PC-3 (cell line): ENCODE data around the gene AGFG2. TPM values are rescaled to one million over a fixed set of nuclear protein-coding genes. Genes with fewer than 3 reads are reported as not detected.

Experiments used
- ATAC-seq: fragments of 200-7000 bp; cut with Tn5 transposase; 2 replicates; pipeline ENCODE4 v1.9.1; 2020; ENCODE audit warnings: mild to moderate bottlenecking, moderate library complexity
- BruUV-seq: library from RNA; stranded (reverse); fragments of 400-500 nt; replicated peaks from 2 replicates; lab custom pipeline; 2021; lab: Mats Ljungman, UMichigan
- CTCF ChIA-PET: fragments of 300-600 bp; sonication (Branson Sonifier 250); formaldehyde crosslinking; loops from one replicate; lab custom pipeline; 2022; ENCODE audit warnings: antibody characterized with exemption; lab: Charles Lee
- POLR2A ChIA-PET: fragments of 300-600 bp; sonication (Branson Sonifier 250); formaldehyde crosslinking; loops from one replicate; lab custom pipeline; 2022; ENCODE audit warnings: antibody characterized with exemption; ENCODE audit not compliant: unreplicated experiment; lab: Charles Lee
- DNase-seq: peaks from one replicate; pipeline ENCODE4 v3.0.0-alpha.2; 2015
- H2AFZ ChIP-seq: fragments of 300-600 bp; sonication (generic); 2 replicates; pipeline ENCODE4 v1.6.0; 2016; ENCODE audit warnings: antibody characterized with exemption, low read length
- H3F3A ChIP-seq: fragments of 300-600 bp; sonication (generic); one replicate; pipeline ENCODE4 v1.6.0; 2017; ENCODE audit warnings: antibody characterized with exemption, low read length, control low read depth, mild to moderate bottlenecking; ENCODE audit not compliant: unreplicated experiment
- H3K27ac ChIP-seq: fragments of 300-600 bp; sonication (generic); 2 replicates; pipeline ENCODE4 v1.5.1; 2016; ENCODE audit warnings: mild to moderate bottlenecking, low read length
- H3K27me3 ChIP-seq: fragments of 300-600 bp; sonication (generic); 2 replicates; pipeline ENCODE4 v1.6.1; 2016; ENCODE audit warnings: low read length, mixed read lengths
- H3K36me3 ChIP-seq: fragments of 300-600 bp; sonication (generic); 2 replicates; pipeline ENCODE4 v1.6.1; 2016; ENCODE audit warnings: low read depth, mixed run types, low read length, mixed read lengths
- H3K4me1 ChIP-seq: fragments of 300-600 bp; sonication (generic); 2 replicates; pipeline ENCODE4 v1.5.1; 2016; ENCODE audit warnings: low read length; ENCODE audit not compliant: insufficient read depth
- H3K4me2 ChIP-seq: fragments of 300-600 bp; sonication (generic); 2 replicates; pipeline ENCODE4 v1.6.0; 2016; ENCODE audit warnings: low read length
- H3K4me3 ChIP-seq: fragments of 300-600 bp; sonication (generic); 2 replicates; pipeline ENCODE4 v1.5.1; 2016; ENCODE audit warnings: mild to moderate bottlenecking, low read length, mixed read lengths
- H3K79me2 ChIP-seq: fragments of 300-600 bp; sonication (generic); 2 replicates; pipeline ENCODE4 v1.6.1; 2017; ENCODE audit warnings: low read length, mixed read lengths
- H3K9ac ChIP-seq: fragments of 300-600 bp; sonication (generic); 2 replicates; pipeline ENCODE4 v1.6.0; 2016; ENCODE audit warnings: mild to moderate bottlenecking, low read length
- H3K9me2 ChIP-seq: fragments of 300-600 bp; sonication (generic); replicated peaks from 2 replicates; pipeline ENCODE4 v1.6.1; 2016; ENCODE audit warnings: mixed run types, low read length, mixed read lengths
- H3K9me3 ChIP-seq: fragments of 300-600 bp; sonication (generic); 2 replicates; pipeline ENCODE4 v1.6.1; 2016; ENCODE audit warnings: low read length, mixed read lengths
- H4K20me1 ChIP-seq: fragments of 300-600 bp; sonication (generic); 2 replicates; pipeline ENCODE4 v1.6.1; 2016; ENCODE audit warnings: low read length, mixed read lengths
- EZH2 ChIP-seq: fragments of 300-600 bp; sonication (generic); IDR thresholded peaks from one replicate; pipeline ENCODE4 v1.6.1; 2017; ENCODE audit warnings: antibody characterized with exemption, mild to moderate bottlenecking, low read length; ENCODE audit not compliant: unreplicated experiment
- EZH2phosphoT487 ChIP-seq: fragments of 300-600 bp; sonication (generic); IDR thresholded peaks from 2 replicates; pipeline ENCODE4 v1.6.1; 2018; ENCODE audit warnings: mild to moderate bottlenecking, antibody characterized with exemption, low read length, borderline replicate concordance
- intact Hi-C: fragments of 100-400 bp; cut with micrococcal nuclease; formaldehyde crosslinking; loops from 2 replicates; pipeline ENCODE4 v1.9.0; 2023
- total RNA-seq: library from RNA; depleted of rRNA; stranded (reverse); fragments of >200 nt; gene quantifications from 2 replicates; pipeline ENCODE4 v1.2.3, GENCODE V29; 2014
- TF ChIP-seq, protein P1 (sequence below): fragments of 300-600 bp; sonication (generic); conservative IDR thresholded peaks from 2 replicates; pipeline ENCODE4 v1.5.1; 2017; ENCODE audit warnings: antibody characterized with exemption, low read depth, mild to moderate bottlenecking, low read length

Gene AGFG2
- total RNA-seq, 1 experiment from 2014 or later, result 16.9 TPM

GRCh38 chr7:100544386-100544785, 5.4 kb downstream of the AGFG2 start:
- peak overlapping the region; percentile 83 for H3K27ac ChIP-seq
- H2AFZ ChIP-seq, result no peak overlapping the region
- no TSS peak for BruUV-seq
- H3K79me2 ChIP-seq, result peaks cover 47% of the 10 kb centered on the region
- CTCF ChIA-PET, result no interaction called here
- H3K36me3 ChIP-seq, result no peaks in the 10 kb centered on the region
- DNase-seq (no peak), ATAC-seq (no peak)
- POLR2A ChIA-PET, result interaction anchor here (0.6 kb wide), 1 partner anchor 284 kb away, joined by 4 read pairs; no protein-coding TSS in a partner anchor
- H3K4me1 ChIP-seq, result peaks cover 52% of the 10 kb centered on the region
- TF ChIP-seq, protein P1, sequence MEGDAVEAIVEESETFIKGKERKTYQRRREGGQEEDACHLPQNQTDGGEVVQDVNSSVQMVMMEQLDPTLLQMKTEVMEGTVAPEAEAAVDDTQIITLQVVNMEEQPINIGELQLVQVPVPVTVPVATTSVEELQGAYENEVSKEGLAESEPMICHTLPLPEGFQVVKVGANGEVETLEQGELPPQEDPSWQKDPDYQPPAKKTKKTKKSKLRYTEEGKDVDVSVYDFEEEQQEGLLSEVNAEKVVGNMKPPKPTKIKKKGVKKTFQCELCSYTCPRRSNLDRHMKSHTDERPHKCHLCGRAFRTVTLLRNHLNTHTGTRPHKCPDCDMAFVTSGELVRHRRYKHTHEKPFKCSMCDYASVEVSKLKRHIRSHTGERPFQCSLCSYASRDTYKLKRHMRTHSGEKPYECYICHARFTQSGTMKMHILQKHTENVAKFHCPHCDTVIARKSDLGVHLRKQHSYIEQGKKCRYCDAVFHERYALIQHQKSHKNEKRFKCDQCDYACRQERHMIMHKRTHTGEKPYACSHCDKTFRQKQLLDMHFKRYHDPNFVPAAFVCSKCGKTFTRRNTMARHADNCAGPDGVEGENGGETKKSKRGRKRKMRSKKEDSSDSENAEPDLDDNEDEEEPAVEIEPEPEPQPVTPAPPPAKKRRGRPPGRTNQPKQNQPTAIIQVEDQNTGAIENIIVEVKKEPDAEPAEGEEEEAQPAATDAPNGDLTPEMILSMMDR, result no peak
- TF ChIP-seq EZH2 (no peak), EZH2phosphoT487 (no peak)
- peaks cover 12% of the 10 kb centered on the region for H3F3A ChIP-seq
- H3K4me2 ChIP-seq, result peak overlapping the region; percentile 29
- intact Hi-C loops, result no loop called here
- H3K9me2 ChIP-seq, result no peaks in the 10 kb centered on the region
- H3K9ac ChIP-seq, result no peak overlapping the region
- H3K27me3 ChIP-seq, result no peaks in the 10 kb centered on the region
- H3K9me3 ChIP-seq, result no peaks in the 10 kb centered on the region
- H4K20me1 ChIP-seq, result no peaks in the 10 kb centered on the region
- no peak overlapping the region for H3K4me3 ChIP-seq

GRCh38 chr7:100544967-100545359, 6.0 kb downstream of the AGFG2 start:
- H3K4me3 ChIP-seq, result peak overlapping the region; percentile 46
- no peaks in the 10 kb centered on the region for H3K9me3 ChIP-seq
- intact Hi-C loops, result loop anchor here (1.0 kb wide), 1 partner anchor 41 kb away; the partner anchor contains the start of genes FBXO24 and LRCH4
- peak overlapping the region; percentile 49 for H2AFZ ChIP-seq
- TSS peak; percentile 74 for BruUV-seq
- peak; percentile 11 for ATAC-seq
- H3K79me2 ChIP-seq, result peaks cover 43% of the 10 kb centered on the region
- TF ChIP-seq EZH2, result no peak
- TF ChIP-seq, protein P1, result no peak
- ChIA-PET CTCF (interaction anchor here (0.6 to 1.2 kb wide), 4 partner anchors 39 to 1338 kb away, joined by 3 to 12 read pairs (median 4); partner anchors contain the start of genes FBXO24 and LRCH4), POLR2A (interaction anchor here (0.5 to 0.7 kb wide), 2 partner anchors 40 to 282 kb away, joined by 3 read pairs; partner anchors contain the start of gene EPHB4)
- no peaks in the 10 kb centered on the region for H3K9me2 ChIP-seq
- DNase-seq, result peak; percentile 51
- peaks cover 50% of the 10 kb centered on the region for H3K4me1 ChIP-seq
- H3K36me3 ChIP-seq, result no peaks in the 10 kb centered on the region
- H3K9ac ChIP-seq, result peak overlapping the region; percentile 29
- H3K27ac ChIP-seq, result peak overlapping the region; percentile 83
- H4K20me1 ChIP-seq, result no peaks in the 10 kb centered on the region
- no peaks in the 10 kb centered on the region for H3K27me3 ChIP-seq
- peaks cover 12% of the 10 kb centered on the region for H3F3A ChIP-seq
- peak overlapping the region; percentile 72 for H3K4me2 ChIP-seq
